ENCODE results near the gene ZNF248.
"Not testable (repeated sequence)": the region's sequence is repeated elsewhere in the genome, so short reads cannot be mapped to it uniquely, and the experiment has no call there.

The ZNF248 gene

DNA sequence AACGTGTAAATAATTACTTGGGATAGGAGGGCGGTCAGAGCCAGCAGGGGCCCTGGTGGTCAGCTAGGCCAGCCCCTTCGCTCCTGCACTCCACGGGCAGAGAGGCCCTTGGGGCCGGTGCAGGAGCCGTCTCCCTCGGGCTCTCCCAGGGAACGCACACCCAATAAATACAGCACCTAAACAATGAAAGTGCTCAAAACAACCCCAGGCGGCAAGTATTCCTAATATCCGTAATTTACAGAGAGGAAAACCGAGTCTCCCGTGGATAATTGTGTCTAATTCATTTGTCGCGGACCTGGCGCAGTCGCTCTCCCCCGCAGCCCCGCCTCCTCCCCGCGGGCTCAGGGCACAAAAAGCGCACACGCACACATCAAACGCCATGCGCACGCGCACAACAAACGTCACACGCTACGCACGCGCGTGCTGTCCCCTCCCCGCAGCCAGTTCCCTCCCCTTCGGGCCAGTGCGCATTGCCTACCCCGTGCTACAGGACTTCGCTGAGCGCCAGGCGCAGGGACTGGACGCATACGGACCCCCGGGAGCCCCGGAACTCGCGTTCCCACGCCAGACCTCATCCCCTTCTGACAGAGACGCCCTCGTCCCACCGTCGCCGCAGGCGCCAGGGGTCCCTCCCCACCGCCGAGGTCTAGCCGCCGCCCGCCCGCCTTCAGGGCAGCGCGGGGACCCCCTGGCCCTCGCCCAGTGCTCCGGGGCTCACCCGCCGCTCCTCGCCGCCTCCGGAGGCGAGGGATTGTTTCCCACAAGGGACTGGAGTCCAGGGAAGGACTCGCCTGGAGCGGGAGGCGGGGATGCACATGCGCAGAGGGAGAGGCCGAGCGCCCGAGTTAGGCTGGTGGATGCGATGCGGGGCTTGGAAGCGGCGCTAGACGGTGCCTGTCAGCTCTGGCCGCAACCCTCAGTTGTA, at the start of gene ZNF248:
Gene ZNF248, minus strand, starts transcription at position 324 of the 925 bp plus-strand sequence. CDS start 1,300 bp downstream, outside the sequence.
- DNase-seq, result peak; percentile 91 to 92

DNA sequence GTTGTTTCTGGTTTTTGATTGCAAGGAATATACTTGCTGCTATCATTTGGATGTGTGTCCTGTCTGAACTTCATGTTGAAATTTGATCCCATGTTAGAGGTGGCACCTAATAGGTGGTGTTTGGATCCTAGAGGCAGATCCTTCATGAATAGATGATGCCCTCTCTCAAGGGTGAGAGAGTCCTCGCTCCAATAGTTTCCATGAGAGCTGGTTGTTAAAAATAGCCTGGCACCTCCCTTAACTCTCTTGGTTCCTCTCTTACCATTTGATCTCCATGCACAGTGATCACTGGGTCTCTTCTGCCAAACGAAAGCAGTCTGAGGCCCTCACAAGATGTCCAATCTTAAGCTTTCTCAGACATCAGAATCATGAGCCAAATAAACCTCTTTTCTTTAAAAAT, 49.0 kb upstream of the ZNF248 start:
- DNase-seq, result no peak

DNA sequence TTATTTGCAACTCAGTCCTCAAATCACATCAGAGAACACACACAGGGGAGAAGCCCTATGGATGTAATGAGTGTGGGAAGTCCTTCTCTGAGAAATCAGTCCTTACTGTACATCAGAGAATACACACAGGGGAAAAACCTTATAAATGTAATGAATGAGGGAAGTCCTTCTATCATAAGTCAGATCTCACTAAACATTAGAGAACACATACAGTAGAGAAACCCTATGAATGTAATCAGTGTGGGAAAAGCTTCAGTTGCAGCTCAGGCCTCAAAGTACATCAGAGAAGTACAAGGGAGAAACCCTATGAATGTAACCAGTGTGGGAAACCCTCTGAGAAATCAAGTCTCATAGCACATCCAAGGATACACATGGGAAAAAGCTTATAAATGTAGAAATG, 39.0 kb upstream of the ZNF248 start:
- DNase-seq, result no peak

DNA sequence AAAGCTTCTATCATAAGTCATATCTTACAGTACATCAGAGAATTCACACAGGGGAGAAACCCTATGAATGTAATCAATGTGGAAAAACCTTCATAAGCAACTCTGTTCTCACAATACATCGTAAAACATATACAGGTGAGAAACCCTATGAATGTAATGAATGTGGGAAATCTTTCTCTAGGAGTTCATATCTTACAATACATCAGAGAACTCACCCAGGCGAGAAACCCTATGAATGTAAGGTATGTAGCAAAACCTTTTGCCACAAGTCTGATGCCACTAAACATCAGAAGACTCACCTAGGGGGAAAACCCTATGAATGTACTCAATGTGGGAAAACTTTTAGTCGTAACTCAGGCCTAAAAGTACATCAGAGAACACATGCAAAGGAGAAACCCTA, 38.3 kb upstream of the ZNF248 start:
- DNase-seq, result no peak

DNA sequence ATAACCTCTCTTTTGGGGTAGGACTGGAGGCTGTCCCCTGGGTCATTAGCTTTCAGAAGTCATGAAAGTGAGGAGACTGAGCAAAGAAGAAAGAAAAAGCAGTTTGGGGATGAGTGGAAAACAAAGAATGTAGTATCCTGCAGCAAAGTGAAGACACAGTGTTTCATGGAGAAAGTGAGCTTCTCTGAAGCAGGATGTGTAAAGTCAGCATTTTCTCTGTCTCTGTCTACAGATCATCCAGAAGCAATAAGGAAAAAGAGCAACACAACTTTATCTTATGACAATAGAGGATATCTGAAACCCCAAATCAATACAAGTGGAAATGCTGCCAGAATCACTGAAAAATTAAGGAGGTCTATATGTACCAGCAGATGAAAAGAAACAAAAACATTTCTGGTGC, 28.4 kb upstream of the ZNF248 start:
- no peak for DNase-seq

DNA sequence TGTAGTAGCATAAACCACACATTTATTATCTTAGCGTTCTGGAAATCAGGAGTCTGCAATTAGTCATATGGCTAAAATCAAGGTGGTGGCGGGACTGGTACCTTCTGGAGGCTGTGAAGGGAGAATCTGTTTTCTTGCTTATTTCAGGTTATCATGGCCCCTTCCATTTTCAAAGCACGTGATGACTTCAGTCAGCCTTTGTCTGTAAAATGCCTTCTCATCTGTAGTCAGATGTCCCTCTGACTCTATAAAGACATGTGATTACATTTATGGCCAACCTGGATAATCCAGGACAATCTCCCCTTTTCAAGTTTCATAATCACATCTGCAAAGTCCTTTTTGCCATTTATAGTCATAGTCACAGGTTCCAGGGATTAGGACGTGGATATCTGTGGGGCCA, 15.5 kb upstream of the ZNF248 start:
- no peak for DNase-seq

DNA sequence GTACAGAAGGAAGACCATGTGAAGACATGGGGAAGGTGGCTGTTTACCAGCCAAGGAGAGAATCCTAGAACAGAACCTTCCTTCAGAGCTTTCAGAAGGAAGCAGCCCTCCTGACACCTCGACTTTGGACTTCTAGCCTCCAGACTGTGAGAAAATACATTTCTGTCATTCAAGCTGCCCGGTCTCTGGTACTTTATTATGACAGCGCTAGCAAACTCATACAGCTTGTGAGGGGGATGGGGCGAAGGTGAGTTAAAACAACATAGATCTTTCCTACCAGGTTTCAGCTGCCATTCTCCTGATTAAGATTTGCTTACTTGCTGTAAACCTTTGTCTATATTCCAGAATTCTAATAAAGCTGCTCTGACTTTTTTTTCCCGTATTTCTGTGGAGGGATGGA, 14.9 kb upstream of the ZNF248 start:
- DNase-seq, result no peak

DNA sequence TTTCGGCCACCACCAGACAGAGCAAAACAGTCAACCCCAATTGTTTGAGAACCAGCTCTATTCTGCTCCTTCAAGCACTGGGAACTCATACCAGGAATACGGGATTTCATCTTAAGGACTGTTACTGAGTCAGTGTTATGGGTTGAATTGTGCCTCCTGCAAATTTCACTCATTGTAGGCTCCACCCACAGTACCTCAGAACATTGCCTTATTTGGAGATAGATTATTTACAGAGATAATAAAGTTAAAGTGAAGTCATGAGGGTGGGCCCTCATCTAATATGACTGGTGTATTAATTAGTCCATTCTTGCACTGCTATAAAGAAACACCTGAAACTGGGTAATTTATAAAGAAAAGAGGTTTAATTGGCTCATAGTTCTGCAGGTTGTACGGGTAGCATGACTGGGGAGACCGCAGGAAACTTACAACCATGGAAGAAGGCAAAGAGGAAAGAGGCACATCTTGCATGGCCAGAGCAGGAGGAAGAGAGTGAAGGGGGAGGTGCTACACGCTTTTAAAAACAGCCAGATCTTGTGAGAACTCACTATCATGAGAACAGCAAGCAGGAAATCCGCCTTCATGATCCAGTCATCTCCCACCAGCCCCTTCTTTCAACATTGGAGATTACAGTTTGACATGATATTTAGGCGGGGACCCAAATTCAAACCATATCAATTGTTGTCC, 14.3 kb upstream of the ZNF248 start:
- no peak for DNase-seq

DNA sequence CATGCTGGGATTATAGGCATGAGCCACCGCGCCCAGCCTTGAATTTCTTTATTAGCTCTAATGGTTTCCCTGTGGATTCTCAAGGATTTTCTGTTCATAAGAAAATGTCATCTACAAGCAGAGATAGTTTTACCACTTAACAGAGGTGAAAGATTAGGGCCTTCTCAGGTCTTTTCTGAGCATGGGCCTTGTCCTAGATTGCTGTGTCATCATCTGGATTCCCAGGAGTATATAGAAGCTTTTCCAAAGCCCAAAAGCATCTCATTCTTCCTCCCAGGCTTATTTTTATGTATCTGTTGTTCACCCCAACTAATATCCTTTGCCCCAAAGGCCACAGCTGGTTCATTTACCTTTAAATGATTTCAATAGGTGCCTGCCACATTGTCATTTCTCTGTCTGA, 13.7 kb upstream of the ZNF248 start:
- no peak for DNase-seq

DNA sequence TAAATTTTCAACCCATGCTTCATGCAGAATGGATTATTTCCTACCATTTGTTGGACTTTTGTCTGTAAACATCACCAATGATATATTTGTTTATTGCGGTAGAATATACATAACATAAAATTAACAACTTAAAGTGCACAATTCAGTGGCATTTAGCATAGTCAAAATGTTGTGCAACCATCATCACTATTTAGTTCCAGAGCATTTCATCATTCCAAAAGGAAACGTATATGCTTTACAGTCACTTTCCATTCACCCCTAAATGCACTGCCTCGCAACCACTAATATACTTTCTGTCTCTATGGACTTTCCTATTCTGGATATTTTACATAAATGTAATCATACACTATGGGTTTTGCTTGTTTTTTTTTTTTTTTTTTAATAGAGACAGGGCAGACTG, 11.4 kb upstream of the ZNF248 start:
- no peak for DNase-seq

DNA sequence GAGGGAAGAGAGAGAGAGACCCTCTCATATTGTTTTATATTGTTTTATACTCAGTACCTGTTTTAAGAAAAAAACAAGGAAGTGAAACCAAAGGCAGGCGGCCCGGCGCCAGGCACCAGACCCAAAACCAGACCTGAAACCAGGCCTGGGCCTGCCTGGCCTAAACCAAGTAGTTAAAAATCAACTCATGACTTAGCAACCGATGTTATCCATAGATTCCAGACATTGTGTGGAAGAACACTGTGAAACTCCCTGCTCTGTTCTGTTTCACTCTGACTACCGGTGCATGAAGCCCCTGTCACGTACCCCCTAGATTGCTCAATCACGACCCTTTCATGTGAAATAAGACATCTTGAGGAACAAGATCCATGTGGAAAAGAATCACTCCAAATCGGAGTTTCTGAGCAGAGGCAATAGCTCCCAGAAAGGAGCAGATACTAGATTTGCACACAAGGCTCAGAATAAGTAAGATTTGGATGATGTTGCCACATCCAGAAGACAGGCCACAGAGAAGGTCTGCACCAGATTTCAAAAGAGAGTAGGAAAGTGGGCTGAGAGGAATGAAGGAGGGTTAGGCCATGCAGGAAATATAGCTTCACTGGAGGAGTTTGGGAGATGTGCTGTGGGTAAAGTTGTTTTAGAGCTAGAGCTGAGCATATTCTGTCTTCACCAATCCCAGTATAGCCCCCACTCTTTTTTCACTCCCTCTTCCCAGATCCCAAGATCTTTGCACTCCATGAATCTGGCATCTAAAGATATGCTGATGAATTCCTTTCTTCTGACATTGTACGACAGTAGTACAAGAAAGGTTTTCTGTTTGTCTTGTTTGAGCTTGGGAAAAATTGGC, 8.8 kb upstream of the ZNF248 start:
- no peak for DNase-seq

DNA sequence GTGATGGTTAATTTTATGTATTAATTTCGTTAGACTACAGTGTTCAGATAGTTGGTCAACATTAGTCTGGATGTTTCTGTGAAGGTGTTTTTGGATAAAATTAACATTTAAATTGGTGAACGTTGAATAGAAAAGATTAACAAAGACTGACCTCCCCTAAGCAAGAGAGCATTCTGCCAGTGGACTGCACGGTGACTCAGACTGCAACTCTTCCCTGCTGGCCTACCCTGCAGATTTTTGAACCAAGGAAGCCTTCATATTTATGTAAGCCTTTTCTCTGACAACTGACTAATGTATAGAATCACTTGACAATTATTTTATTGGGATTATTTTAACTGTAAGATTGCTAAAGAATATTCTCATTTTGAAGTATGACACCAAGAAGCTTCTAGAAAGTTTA, 7.9 kb upstream of the ZNF248 start:
- DNase-seq, result no peak

DNA sequence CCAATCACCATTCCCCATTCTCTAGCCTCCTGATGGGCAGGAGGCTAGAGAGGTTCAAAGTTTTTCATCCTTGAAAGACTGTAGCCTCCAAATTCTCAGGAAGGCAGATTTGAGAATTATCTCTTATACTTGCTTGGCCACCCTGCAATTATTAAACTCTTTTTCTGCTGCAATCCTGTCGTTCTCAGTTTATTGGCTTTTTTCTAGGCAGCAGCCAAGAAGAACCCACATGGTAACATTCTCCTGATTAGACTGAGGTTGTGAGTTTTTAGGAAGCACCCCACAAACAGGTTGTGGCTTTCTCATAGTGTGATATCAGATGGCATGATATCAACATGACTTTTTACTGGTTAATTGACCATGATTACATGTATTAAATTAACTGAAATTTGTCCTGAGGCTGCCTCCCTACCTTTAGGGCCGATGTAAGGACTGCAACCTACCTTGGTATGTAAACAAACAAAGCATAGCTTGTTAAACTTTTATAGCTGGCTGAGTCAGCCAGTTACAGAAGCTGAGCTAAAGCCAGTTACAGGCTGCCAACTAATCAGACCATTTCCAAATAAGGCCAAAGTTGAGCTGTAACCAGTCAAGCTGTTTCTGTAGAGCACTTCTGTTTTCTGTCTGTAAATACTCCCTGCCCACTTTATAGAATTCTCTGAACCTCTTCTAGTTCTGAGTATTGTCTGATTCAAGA, 3.2 kb upstream of the ZNF248 start:
- DNase-seq, result no peak

DNA sequence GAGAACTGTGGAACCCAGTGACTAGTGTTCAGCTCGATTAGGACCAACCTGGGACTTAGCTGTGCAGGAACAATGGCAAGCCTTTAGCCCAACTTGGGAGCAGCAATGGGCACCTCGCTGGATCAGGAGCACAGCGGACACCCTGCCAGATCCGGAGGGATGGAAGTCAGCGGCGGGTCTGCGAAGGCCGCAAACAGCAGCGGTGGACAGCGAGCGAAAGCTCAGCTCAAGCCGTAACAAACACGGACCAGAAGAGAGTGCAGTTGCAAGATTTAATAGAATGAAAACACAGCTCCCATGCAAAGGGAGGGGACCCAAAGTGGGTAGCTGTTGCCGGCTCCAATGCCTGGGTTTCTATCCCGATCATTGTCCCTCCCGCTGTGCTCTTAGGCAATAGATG, 1.9 kb upstream of the ZNF248 start:
- DNase-seq, result not testable (repeated sequence)

DNA sequence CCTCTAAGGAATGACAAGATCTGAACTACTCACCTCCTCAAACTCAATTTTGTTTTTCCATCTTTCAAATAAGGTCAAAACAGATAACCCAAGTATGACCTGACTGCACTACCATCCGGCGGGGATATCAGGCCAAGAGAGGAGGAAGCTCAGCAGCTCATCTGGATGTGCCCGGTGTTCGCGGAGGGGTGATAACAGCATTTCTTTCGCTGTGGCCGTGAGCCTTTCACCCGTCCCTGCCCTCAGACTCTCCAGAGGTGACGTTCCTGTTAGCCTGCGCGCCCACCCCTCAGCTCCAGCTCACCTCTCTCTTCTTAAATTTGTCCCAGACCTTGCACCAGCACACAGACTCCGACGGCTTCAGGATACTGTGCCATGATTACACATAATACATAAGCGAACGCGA, 526 bp downstream of the ZNF248 start:
- DNase-seq, result peak; percentile 1 to 2

DNA sequence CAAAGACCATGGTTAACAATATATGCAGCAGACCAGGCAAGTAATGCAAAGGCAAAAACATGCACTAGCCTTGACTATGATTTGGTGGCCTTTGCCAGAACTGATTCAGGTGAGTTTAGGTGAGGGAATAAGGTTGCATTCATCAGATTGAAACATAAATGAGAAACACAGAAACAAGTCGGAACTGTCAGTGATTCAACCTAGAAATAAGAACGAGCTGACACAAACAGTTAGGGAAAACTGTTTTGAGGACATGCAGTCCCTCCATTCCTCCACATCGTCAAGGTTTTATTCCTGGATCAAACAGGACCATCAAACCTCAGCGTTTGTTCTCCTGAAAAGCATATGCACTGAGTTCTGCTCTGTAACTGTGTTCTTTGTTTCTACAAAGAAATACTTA, 1.8 kb downstream of the ZNF248 start:
- DNase-seq, result no peak

DNA sequence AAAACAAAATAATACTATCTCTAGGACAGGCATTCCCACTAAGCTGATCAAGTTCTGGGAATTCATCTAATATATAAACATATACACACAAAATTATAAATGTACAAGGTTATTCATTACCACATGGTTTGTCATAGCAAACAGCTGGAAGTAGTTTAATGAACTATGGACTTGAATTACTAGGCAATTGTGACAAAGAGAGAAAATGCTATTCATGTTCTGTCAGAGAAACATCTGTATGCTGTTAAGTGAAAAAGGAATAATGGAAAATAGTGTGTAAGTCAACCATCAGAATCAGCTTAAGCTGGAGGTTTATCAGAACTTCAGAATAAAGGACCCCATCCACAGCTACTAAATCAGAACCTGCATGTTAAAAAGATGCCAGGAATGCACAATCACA, 2.8 kb downstream of the ZNF248 start:
- DNase-seq, result no peak

DNA sequence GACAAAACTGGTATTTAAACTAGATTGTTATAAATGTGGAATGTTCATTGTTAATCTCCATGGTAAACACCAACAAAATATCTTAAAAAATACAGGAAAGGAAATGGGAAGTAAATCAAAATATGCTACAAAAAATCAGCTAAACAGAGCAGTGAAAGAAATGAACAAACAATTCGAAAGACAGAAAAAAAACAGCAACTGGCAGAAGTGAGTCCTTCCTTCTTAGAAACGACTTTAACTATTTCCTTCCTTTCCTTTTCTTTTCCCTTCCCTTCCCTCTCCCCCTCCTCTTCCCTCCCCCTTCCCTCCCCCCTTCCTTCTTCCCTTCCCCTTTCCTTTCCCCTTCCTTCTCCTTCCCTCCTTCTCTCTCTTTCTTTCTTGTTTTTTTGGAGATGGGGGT, 12.8 kb downstream of the ZNF248 start:
- DNase-seq, result no peak

DNA sequence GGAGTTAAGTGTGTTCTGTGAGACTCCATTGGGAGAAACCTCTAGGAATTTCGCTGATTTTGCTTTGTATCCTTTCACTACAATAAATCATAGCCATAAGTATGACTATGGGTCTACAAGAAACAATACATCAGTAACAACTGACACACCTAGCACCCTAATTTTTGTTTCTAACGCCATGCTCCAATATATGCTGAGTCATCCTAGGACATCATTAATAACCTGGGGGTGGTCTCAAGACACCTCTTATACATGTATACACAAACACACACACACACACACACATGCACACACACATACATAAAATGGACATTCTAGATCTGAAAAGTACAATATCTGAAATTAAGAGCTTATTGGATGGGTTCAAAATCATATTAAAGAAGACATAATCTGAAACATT, 18.2 kb downstream of the ZNF248 start:
- DNase-seq, result no peak

DNA sequence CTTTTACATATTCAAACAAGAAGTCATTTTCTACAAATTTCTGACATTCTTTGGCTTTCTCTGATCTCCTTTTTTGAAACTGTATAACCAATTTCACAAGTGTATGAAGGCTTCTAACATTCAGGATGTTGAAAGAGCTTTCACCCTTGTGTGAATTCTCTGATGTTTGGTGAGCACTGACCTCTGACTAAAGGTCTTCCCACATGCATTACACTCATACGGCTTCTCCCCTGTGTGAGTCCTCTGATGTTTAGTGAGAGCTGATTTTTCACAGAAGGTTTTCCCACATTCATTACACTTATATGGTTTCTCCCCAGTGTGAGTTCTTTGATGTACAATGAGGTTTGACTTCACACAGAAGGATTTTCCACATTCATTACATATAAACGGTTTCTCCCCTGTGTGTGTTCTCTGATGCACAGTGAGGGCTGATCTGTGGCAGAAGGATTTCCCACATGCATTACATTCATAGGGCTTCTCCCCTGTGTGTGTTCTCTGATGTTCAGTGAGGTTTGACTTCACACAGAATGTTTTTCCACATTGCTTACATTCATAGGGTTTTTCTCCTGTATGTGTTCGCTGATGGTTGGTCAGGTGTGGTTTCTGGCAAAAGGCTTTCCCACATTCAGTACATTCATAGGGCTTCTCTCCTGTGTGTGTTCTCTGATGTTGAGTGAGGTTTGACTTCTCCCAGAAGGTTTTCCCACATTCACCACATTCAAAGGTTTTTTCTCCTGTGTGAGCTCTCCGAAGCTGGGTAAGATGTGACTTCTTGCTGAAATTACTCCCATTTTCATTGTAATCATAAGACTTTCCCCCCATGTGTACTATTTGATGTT, 25.7 kb downstream of the ZNF248 start:
- DNase-seq, result no peak

DNA sequence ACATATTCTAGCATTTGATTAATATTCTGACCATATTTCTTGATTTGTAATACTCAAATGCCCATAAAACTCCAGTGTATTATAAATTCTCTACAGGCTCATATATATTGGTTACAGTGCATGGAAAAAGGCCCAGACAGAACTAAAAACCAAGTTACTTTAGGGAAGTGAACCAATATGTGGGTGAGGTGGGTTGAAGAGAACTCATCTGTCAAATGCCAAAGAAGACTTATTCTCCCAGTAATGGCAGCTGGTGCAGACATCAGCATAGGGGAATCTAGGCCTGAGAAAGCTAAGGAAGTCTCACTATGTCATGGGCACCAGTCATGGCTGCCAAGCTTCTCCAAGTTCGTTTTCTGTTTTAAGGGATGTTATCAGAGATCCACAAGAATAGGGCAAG, 30.6 kb downstream of the ZNF248 start:
- DNase-seq, result no peak

DNA sequence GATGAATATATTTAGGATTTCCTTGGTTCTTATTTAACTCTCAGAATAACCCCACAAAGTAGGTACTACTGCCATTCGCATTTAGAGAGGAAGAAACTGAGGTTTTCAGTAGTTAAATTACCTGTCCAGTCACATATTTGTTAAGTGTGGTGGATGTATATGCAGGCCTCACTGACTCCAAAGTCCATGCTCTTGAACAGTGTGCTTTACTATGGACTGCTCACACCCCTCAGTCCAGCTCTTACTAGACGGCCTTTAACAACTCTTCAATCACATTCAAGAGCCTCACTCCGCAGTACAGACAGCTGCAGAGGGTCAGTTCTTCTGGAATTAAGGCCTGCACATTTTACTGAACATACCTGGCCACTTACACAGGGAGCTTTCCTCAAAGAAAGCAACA, 36.2 kb downstream of the ZNF248 start:
- no peak for DNase-seq

Data from activated CD4-positive, alpha-beta T cell treated with anti-CD3 and anti-CD28 coated beads, Interleukin-2, amount 50 U/mL, for 4 hours (primary cell).